Esophagus squamous epithelium (tissue), 5 donors: Measurements from ENCODE around the gene HOXA4. TPM values are rescaled to one million over a fixed set of nuclear protein-coding genes. Genes with fewer than 3 reads are reported as not detected.

Experiments
- DNase-seq: peaks from one replicate; lab custom pipeline; 2025; lab: John Stamatoyannopoulos, UW
- H3K27ac ChIP-seq, 4 donors: fragments of 200-600 bp; sonication (generic); one replicate each; pipeline ENCODE4 v1.5.1; 2016 to 2019; ENCODE audit warnings: mild to moderate bottlenecking in 1 of 4
- H3K27me3 ChIP-seq, 4 donors: fragments of 200-600 bp; sonication (generic); 1 replicate in 3 of 4; 2 replicates in 1 of 4; pipeline versions ENCODE4 v1.5.1 to v1.6.0; 2017 to 2021; ENCODE audit warnings: antibody characterized with exemption in 1 of 4
- H3K36me3 ChIP-seq, 3 donors: fragments of 200-600 bp; sonication (generic); one replicate each; pipeline ENCODE4 v1.5.1; 2016 to 2019
- H3K4me1 ChIP-seq, 3 donors: fragments of 200-600 bp; sonication (generic); one replicate each; pipeline ENCODE4 v1.5.1; 2017 to 2019
- H3K4me3 ChIP-seq, 4 donors: fragments of 200-600 bp; sonication (generic); 1 replicate in 3 of 4; 2 replicates in 1 of 4; pipeline ENCODE4 v1.5.1; 2016 to 2019; ENCODE audit warnings: mild to moderate bottlenecking in 2 of 4, moderate library complexity in 1 of 4
- H3K9me3 ChIP-seq, 3 donors: fragments of 200-600 bp; sonication (generic); one replicate each; pipeline ENCODE4 v1.5.1; 2016 to 2019
- POLR2A ChIP-seq, 4 donors: fragments of 450-650 bp; IDR thresholded peaks; one replicate each; pipeline ENCODE4 v1.6.1; 2017; ENCODE audit warnings: antibody characterized with exemption in 4 of 4, mild to moderate bottlenecking in 4 of 4, moderate library complexity in 3 of 4
- whole genome bisulfite sequencing, 2 donors: methylation state at CpG; one replicate each; pipeline ENCODE4 v1.1.5; 2018; 5-methylcytosine and 5-hydroxymethylcytosine counted together
- intact Hi-C: fragments of 100-400 bp; cut with DNase I; formaldehyde crosslinking; loops from one replicate; pipeline ENCODE4 v1.15.0; 2022
- total RNA-seq, 4 donors: library from RNA; depleted of rRNA; stranded (reverse); fragments of >200 nt; gene quantifications; one replicate each; pipeline ENCODE4 v1.1.0, GENCODE V29; 2016
- TF ChIP-seq, protein P1 (sequence below), 6 experiments: fragments of 450-650 bp in 4 of 6; fragments of 200-600 bp in 2 of 6; sonication (generic) in 2 of 6; IDR thresholded peaks; one replicate each; pipeline ENCODE4 v1.5.1; 2016 to 2019; ENCODE audit warnings: antibody characterized with exemption in 6 of 6, mild to moderate bottlenecking in 4 of 6, moderate library complexity in 4 of 6
- donor health status: DM: yes; HTN: yes; CAD: no.

Gene HOXA4
- total RNA-seq, 4 donors from 2014 or later, result 2.9 to 6.7 (median 4.1) TPM

DNA sequence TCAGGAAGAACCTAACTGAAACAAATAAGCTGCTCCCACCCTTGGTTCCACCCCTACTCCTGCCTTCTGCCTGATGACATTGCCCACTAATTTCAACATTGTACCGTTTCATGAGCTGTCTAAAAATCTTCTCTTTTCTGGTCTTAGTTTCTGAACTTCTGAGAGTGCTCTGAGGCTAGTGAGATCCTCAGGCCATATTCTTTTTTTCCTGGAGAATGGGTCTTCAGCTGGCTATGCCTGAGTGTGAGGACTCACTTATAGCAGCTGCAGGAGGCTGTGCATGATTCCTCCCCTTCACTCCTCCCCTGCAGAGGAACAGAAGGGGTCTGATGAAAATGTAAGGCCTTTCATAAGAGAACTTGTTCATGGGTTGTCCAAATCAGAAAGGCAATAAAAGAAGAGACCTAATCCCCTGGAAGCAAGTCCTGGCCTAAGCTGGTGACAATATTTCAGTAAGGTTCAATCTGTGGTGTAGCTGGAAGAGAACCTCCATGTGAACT, 11.1 kb downstream of the HOXA4 start:
- peak overlapping the region in 2 of 4 donors; percentile 70 to 91 for H3K4me3 ChIP-seq
- 14 to 36% methylated on average over 1 of the region's 1 CpG for WGBS, 2 donors

DNA sequence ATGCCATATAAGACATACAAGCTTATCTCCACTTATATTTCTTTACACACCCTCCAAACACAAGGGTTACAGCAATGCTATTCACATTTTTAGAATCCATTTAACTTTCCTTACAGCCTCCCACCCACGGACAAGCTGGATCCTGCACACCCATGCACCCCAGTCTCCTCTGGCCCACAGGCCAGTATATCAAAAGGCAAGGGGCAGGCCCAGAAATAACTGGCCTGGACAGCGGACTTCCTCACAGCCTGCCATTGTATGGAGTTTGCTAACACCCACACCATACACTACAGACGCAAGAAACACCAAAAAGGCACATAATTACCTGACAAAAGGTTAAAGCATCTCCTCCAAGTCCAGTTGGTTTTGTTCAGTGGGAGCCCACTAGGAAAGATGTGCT, 12.0 kb downstream of the HOXA4 start:
- DNase-seq, result no peak
- no peaks in the 10 kb centered on the region for H3K36me3 ChIP-seq
- H3K27ac ChIP-seq, result peak overlapping the region; percentile 96 to 99 (median 99)
- 41 to 48% methylated on average over 2 to 3 of the region's 3 CpGs for WGBS, 2 donors
- H3K27me3 ChIP-seq, result no peaks in the 10 kb centered on the region
- TF ChIP-seq POLR2A (IDR thresholded peaks at IDR 0.05), result no peak
- TF ChIP-seq, protein P1, sequence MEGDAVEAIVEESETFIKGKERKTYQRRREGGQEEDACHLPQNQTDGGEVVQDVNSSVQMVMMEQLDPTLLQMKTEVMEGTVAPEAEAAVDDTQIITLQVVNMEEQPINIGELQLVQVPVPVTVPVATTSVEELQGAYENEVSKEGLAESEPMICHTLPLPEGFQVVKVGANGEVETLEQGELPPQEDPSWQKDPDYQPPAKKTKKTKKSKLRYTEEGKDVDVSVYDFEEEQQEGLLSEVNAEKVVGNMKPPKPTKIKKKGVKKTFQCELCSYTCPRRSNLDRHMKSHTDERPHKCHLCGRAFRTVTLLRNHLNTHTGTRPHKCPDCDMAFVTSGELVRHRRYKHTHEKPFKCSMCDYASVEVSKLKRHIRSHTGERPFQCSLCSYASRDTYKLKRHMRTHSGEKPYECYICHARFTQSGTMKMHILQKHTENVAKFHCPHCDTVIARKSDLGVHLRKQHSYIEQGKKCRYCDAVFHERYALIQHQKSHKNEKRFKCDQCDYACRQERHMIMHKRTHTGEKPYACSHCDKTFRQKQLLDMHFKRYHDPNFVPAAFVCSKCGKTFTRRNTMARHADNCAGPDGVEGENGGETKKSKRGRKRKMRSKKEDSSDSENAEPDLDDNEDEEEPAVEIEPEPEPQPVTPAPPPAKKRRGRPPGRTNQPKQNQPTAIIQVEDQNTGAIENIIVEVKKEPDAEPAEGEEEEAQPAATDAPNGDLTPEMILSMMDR (IDR thresholded peaks at IDR 0.05), result no peak
- intact Hi-C loops, result no loop called here
- H3K4me1 ChIP-seq, result peaks cover 28 to 77% (median 37%) of the 10 kb centered on the region in 3 donors
- peak overlapping the region; percentile 70 to 91 (median 78) for H3K4me3 ChIP-seq
- H3K9me3 ChIP-seq, result no peaks in the 10 kb centered on the region

More for the DNA sequence above, 11.1 kb downstream of the HOXA4 start:
- intact Hi-C loops, result no loop called here
- TF ChIP-seq, protein P1 (IDR thresholded peaks at IDR 0.05), result no peak
- TF ChIP-seq POLR2A (IDR thresholded peaks at IDR 0.05), result no peak
- no peaks in the 10 kb centered on the region for H3K9me3 ChIP-seq
- H3K4me1 ChIP-seq, result peaks cover 28 to 86% (median 42%) of the 10 kb centered on the region in 3 donors
- H3K27me3 ChIP-seq, result no peaks in the 10 kb centered on the region
- no peak for DNase-seq
- no peaks in the 10 kb centered on the region for H3K36me3 ChIP-seq
- H3K27ac ChIP-seq, result peak overlapping the region; percentile 86 to 99 (median 93)

DNA sequence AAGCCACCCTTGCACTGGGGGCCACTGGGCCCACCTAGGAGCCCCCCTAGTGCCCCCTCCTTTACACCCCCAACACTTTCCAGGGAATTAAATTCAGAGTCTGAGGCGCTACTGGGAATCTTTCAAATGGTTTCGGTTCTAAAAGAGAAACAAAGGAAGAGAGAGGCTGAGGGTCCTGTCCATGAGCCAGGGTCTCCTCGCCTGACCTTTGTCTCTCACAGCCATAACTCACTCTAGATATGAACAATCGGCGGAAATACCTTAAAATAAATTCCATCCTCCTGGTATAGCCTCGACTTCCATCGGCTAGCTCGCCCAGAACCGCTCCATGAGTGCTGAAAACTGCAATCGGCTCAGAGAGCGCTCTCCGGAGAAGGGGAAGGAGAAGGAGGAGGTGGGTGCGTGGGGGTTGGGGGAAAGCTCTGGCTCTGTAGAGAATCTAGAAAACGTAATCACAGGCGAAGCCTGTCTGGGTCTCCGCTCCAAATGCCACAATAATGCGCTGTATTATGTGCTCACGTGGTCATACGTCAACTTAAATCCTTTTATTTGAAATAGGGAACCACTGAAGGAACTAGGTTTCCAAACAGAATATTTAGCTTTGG, 12.6 kb downstream of the HOXA4 start:
- Histone ChIP-seq H3K36me3 (no peaks in the 10 kb centered on the region), H3K27me3 (no peaks in the 10 kb centered on the region), H3K9me3 (no peaks in the 10 kb centered on the region), H3K27ac (peak overlapping the region; percentile 96 to 99 (median 99)), H3K4me1 (peaks cover 28 to 74% (median 34%) of the 10 kb centered on the region in 3 donors), H3K4me3 (peak overlapping the region; percentile 70 to 91 (median 78))
- 19 to 42% methylated on average over 13 to 19 of the region's 19 CpGs for WGBS, 2 donors
- no peak for DNase-seq
- intact Hi-C loops, result no loop called here
- peak in 1 of 4 donors; percentile 23 for TF ChIP-seq POLR2A (IDR thresholded peaks at IDR 0.05)
- TF ChIP-seq, protein P1 (IDR thresholded peaks at IDR 0.05), result no peak

DNA sequence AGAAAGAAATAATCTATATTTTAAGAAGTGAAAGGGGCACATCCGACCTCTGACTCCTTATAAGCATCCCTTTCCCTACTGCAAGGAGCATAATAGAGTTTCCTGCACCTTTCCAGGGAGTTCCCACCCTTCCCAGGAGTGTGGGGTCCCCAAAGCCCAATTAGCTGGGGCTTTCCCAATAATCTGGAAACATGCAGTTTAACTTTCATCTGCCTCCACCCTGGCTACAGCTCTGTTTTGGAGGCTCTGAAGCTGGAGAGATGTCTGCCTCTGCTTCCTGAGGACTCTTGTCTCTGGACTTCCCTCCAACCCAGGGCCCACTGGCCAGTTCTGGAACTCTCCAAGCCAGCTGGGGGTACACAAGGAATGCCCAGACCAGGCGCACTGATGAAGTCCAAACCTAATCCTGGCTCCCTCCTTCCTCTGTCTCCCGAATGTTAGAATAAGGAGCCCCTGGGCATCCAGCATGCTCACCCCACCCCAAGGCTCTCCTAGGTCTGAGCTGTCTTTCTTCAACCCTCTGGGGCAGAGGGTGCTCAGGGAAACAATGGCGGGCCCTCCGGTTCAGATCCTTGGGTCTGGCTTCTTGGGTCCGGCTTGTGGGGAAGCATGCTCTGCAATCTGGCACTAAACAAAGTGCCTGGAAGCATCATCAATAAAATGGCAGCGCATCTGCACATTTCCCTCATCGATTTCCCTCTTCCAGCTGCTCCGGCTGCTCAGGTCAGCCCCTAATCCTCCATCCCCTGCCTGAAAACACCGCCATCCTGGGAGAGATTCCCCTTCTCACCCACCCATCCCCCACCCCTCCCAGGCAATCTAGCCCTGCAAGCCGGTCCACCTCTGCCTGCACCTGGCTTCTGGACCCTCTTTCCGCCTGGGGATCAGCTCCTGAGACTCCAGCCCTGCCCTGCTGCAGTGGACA, 13.3 kb downstream of the HOXA4 start:
- H3K9me3 ChIP-seq, result no peaks in the 10 kb centered on the region
- no peaks in the 10 kb centered on the region for H3K27me3 ChIP-seq
- H3K4me3 ChIP-seq, result peak overlapping the region; percentile 70 to 91 (median 78)
- intact Hi-C loops, result no loop called here
- 4 to 22% methylated on average over 9 to 10 of the region's 12 CpGs for WGBS, 2 donors
- H3K27ac ChIP-seq, result peak overlapping the region; percentile 96 to 99 (median 99)
- no peak for DNase-seq
- TF ChIP-seq, protein P1 (IDR thresholded peaks at IDR 0.05), result no peak
- no peak for TF ChIP-seq POLR2A (IDR thresholded peaks at IDR 0.05)
- H3K4me1 ChIP-seq, result peaks cover 28 to 74% (median 36%) of the 10 kb centered on the region in 3 donors
- H3K36me3 ChIP-seq, result no peaks in the 10 kb centered on the region
